BE2C (cell line): ENCODE data around the gene RSPH1.

ENCODE experiments used
- DNase-seq: peaks from one replicate; pipeline ENCODE4 v3.0.0-alpha.2; 2020
- H3K27me3 ChIP-seq: fragments of 250-450 bp; sonication (Bioruptor Pico); 2 replicates; pipeline ENCODE4 v1.5.1; 2020; ENCODE audit warnings: mild to moderate bottlenecking
- H3K36me3 ChIP-seq: fragments of 250-450 bp; sonication (Bioruptor Pico); 2 replicates; pipeline ENCODE4 v1.5.1; 2020; ENCODE audit warnings: mild to moderate bottlenecking
- H3K4me1 ChIP-seq: fragments of 250-450 bp; sonication (Bioruptor Pico); 2 replicates; pipeline ENCODE4 v1.5.1; 2020
- H3K4me3 ChIP-seq: 2 replicates; pipeline ENCODE4 v1.5.1; 2011; ENCODE audit warnings: low read depth, low read length
- H3K9me3 ChIP-seq: fragments of 250-450 bp; sonication (Bioruptor Pico); 2 replicates; pipeline ENCODE4 v1.5.1; 2020
- TF ChIP-seq, protein P1 (sequence below): IDR thresholded peaks from 2 replicates; pipeline ENCODE4 v1.5.1; 2012; ENCODE audit warnings: mild to moderate bottlenecking, low read depth, low read length

RSPH1 gene

DNA sequence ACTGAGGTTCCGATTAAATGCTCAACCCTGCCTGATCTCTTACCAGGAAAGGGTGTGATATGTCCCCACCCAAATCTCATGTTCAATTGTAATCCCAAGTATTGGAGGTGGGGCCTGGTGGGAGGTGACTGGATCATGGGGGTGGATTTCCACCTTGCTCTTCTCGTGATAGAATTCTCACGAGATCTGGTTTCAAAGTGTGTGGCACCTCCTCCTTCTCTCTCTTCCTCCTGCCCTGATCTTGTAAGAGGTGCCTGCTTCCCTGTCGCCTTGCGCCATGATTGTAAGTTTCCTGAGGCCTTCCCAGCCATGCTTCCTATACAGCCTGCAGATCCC lies 34.9 kb downstream of the RSPH1 start:
- no peak overlapping the region for H3K4me3 ChIP-seq

DNA sequence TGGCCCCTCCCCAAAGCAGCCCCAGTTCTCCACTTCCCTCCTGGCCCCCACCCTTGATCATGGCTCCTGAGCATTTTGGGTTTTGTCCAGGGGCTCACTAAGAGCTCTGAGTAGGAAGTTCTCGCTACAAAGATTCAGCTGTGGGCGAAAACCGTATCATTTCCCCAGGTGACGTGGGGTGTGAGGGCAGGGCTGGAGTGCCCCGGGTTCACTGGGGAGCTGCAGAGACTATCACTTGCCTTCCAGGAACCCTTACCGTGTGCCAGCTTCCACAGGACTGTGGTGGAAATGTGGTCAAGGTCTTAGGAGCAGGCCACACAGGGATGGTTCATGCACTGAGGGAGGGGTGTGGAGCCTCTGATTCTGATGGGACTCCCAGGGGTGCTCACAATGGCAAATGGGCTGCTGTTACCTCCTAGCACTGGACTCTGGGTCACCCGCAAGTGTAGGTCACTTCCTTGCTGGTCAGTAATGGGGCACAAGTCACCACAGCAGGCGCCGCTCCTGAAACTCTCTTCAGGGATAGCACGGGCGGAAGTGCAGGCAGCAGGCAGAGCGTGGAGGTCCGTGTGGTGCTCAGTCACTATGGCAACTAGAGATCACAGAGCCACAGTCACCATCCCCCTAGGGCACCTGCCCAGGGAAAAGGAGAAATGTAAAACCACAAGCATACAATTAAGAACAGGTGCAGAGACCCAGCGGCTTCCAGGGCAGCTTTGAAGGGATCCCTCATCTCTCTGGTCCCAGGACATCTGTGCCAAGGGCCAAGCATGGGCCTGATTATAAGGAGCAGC lies 35.4 kb downstream of the RSPH1 start:
- no peaks in the 10 kb centered on the region for H3K27me3 ChIP-seq
- no peaks in the 10 kb centered on the region; the same call in 1 of the 2 replicates for H3K4me1 ChIP-seq
- no peaks in the 10 kb centered on the region for H3K36me3 ChIP-seq
- H3K9me3 ChIP-seq = no peaks in the 10 kb centered on the region
- H3K4me3 ChIP-seq = no peak overlapping the region
- TF ChIP-seq, protein P1, sequence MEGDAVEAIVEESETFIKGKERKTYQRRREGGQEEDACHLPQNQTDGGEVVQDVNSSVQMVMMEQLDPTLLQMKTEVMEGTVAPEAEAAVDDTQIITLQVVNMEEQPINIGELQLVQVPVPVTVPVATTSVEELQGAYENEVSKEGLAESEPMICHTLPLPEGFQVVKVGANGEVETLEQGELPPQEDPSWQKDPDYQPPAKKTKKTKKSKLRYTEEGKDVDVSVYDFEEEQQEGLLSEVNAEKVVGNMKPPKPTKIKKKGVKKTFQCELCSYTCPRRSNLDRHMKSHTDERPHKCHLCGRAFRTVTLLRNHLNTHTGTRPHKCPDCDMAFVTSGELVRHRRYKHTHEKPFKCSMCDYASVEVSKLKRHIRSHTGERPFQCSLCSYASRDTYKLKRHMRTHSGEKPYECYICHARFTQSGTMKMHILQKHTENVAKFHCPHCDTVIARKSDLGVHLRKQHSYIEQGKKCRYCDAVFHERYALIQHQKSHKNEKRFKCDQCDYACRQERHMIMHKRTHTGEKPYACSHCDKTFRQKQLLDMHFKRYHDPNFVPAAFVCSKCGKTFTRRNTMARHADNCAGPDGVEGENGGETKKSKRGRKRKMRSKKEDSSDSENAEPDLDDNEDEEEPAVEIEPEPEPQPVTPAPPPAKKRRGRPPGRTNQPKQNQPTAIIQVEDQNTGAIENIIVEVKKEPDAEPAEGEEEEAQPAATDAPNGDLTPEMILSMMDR = no peak
- peak; percentile 27 for DNase-seq

More for the DNA sequence above, 34.9 kb downstream of the RSPH1 start:
- no peaks in the 10 kb centered on the region; the same call in 1 of the 2 replicates for H3K4me1 ChIP-seq
- no peaks in the 10 kb centered on the region for H3K27me3 ChIP-seq
- DNase-seq = no peak
- no peaks in the 10 kb centered on the region for H3K36me3 ChIP-seq
- TF ChIP-seq, protein P1 = no peak
- no peaks in the 10 kb centered on the region for H3K9me3 ChIP-seq

DNA sequence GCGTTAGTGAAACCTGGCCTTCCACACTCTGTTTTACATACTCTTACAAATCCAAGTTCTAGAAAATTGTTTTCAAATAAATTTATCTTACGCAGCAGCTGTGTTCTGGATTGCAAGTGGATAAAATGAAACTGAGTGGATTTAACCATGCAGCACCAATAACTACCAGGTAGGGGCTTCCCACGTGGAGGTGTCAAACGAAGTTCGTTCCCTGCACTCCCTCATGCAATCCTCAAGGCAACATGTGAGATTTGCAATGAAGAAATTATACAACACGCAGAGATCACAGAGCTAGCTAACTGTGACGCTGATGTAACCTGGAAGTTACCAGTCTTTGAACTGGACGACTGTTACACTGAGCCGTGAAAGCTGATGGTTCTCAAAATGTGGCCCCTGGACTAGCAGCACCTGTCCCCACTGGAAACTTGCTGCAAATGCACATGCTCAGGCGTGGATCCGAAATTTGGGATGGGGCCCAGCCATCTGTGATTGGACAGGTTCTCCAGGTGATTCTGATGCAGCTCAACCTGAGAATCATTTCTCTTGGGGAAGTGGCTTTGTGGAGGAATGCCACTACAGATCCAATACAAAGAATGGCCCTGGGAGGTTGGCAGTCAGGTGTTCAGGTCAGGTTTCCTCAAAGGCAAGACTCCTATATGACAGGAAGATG lies 36.3 kb downstream of the RSPH1 start:
- Histone ChIP-seq H3K36me3 (no peaks in the 10 kb centered on the region), H3K4me1 (no peaks in the 10 kb centered on the region; the same call in 1 of the 2 replicates), H3K27me3 (no peaks in the 10 kb centered on the region), H3K9me3 (no peaks in the 10 kb centered on the region), H3K4me3 (no peak overlapping the region)
- TF ChIP-seq, protein P1 = no peak
- DNase-seq = no peak

DNA sequence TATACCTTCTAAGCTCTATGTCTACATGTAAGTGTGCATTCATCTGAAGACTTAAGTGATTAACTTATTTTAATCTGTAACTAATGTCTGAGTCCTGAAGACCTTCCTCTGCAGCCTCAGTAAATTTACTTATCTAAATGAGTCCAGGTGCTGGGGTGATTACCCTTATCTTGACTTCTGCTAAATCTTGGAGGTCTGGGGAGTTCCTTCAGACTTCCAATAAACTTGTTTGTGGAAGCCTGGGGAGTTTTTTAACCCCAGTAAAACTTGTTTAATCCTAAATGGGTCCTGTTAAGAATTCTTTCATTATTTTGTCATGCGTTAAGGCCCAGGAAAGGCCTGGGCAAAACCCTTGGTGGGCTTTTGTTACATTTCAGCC lies 37.0 kb downstream of the RSPH1 start:
- Histone ChIP-seq H3K4me1 (no peaks in the 10 kb centered on the region; the same call in 1 of the 2 replicates), H3K27me3 (no peaks in the 10 kb centered on the region), H3K4me3 (no peak overlapping the region), H3K36me3 (no peaks in the 10 kb centered on the region), H3K9me3 (no peaks in the 10 kb centered on the region)
- no peak for DNase-seq
- TF ChIP-seq, protein P1 = no peak

DNA sequence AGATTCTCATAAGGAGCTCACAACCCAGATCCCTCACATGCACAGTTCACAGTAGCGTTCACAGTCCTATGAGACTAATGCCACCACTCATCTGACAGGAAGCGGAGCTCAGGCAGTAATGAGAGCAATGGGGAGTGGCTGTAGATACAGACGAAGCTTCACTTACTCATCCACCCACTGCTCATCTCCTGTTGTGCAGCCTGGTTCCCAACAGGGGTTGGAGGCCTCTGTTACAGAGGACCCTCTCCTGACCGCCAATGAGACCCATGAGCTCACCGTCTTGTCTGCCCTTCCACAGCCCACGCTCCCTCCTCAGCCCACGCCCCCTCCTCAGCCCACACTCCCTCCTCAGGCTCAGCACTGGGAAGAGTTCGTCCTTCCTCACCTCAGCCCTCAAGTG lies 39.6 kb downstream of the RSPH1 start:
- Histone ChIP-seq H3K4me1 (no peaks in the 10 kb centered on the region), H3K27me3 (no peaks in the 10 kb centered on the region), H3K9me3 (no peaks in the 10 kb centered on the region; the same call in 1 of the 2 replicates), H3K4me3 (no peak overlapping the region), H3K36me3 (no peaks in the 10 kb centered on the region)
- TF ChIP-seq, protein P1 = no peak
- no peak for DNase-seq
